ENCODE measurements around the gene SEMA3B. TPM values are rescaled to one million over a fixed set of nuclear protein-coding genes. Genes with fewer than 3 reads are reported as not detected.

SEMA3B gene
- total and polyA plus RNA-seq, 2 of the 4 experiments (the other 2 are of a cell fraction) = 4.3 to 29.3 TPM

DNA sequence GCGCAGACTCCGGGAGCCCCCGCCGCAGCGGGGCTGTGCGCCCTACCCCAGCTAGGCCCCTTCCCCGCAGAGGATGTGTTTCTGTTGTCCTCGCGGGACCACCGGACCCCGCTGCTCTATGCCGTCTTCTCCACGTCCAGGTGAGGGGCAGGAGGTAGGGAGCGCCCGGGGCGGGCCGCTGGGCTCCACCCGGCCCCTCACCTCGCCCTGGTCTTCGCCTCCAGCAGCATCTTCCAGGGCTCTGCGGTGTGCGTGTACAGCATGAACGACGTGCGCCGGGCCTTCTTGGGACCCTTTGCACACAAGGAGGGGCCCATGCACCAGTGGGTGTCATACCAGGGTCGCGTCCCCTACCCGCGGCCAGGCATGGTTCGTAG lies 4.7 kb downstream of the SEMA3B start (continued):
- TF ChIP-seq, protein P1, sequence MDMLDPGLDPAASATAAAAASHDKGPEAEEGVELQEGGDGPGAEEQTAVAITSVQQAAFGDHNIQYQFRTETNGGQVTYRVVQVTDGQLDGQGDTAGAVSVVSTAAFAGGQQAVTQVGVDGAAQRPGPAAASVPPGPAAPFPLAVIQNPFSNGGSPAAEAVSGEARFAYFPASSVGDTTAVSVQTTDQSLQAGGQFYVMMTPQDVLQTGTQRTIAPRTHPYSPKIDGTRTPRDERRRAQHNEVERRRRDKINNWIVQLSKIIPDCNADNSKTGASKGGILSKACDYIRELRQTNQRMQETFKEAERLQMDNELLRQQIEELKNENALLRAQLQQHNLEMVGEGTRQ (IDR thresholded peaks at IDR 0.05; ENCODE audit: low read depth, low read length) = no peak
- TF ChIP-seq CTCF (conservative IDR thresholded peaks at IDR 0.05; ENCODE audit: low read depth, low read length) = no peak
- no peak for TF ChIP-seq MAZ (IDR thresholded peaks at IDR 0.05; ENCODE audit: borderline replicate concordance, low read depth, low read length)
- TF ChIP-seq CEBPB (IDR thresholded peaks at IDR 0.05; ENCODE audit: low read depth, low read length) = no peak
